HG02973 (cell line): ENCODE measurements around the gene TMEM141.

ENCODE experiments used
- ATAC-seq: cut with Tn5 transposase; IDR thresholded peaks from one replicate; pipeline ENCODE4 v1.9.1; 2021; ENCODE audit warnings: moderate library complexity; ENCODE audit not compliant: unreplicated experiment

TMEM141 gene

DNA sequence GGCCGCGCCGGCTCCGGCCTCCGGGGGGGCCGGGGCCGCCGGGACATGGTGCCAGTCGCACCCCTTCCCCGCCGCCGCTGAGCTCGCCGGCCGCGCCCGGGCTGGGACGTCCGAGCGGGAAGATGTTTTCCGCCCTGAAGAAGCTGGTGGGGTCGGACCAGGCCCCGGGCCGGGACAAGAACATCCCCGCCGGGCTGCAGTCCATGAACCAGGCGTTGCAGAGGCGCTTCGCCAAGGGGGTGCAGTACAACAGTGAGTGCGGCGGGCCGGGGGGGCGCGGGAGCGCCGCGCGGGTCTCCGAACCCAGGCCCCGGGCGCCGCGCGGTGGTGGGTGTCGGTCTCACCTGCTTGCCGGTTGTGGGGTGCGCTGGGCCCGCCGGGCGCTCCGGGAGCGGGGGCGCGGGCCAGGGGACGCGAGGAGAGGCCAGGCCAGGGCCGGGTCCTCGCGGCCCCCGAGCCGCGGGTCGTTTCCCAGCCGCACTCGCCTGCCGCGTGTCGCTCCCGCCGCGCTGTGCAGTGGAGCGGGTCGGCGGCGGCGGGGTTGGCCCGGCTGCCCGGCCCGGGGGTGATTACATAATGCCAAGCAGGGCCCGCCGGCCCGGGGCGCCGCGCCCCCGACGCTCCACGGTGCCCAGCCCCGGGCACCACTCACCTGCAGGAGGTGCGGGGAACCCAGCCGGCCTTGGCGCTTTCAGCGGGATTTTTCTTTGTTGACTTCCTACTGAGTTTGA is 17.1 kb downstream of the TMEM141 start:
- peak; percentile 24 for ATAC-seq

DNA sequence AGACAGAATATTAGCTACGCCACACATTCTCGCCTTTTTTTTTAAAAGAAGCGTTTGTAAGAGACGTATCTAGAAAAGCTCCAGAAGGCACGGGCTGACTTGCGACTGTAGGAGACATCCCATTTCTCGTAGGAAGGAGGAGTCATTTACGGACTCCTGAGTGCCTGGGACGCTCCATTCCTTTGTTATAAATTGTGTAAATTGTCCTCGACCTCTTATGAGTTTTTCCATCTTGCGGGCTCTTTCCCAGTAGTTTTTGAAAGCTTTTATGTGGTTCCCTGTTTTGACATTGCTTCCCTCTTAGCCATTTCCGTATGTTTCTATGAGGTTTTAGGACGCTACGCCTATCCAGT is 17.6 kb downstream of the TMEM141 start:
- no peak for ATAC-seq

DNA sequence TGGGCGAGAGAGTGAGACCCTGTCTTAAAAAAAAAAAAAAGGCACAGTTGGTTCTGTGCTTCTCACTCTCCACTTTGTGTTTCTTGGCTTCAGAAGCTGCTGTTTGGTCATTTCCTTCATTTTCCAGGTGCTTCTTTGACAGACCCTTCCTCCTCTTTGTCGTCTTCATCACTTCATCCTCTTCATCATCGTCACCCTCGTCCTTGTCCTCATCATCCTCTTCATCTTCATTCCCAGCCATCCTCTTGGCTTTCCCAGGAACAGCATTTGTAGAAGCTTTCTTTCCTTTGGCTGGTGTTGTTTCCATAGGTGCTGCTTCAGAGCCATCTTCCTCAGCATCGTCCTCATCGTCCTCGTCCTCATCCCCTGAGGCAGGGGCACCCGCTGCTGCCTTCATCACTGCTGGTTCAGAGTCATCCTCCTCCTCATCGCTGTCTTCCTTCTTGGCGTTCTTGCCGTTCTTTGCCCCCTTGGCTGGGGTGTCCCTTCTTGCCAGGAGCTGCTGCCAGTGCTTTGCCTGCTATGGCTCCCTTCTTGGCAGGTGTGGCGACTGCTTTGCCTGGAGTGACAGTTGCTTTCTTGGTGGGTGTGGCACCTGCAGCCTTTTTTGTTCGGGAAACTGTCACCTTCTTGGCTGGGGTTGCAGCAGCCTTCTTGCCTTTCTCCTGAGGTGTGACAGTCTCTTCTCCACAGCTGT is 23.7 kb downstream of the TMEM141 start:
- no peak for ATAC-seq

DNA sequence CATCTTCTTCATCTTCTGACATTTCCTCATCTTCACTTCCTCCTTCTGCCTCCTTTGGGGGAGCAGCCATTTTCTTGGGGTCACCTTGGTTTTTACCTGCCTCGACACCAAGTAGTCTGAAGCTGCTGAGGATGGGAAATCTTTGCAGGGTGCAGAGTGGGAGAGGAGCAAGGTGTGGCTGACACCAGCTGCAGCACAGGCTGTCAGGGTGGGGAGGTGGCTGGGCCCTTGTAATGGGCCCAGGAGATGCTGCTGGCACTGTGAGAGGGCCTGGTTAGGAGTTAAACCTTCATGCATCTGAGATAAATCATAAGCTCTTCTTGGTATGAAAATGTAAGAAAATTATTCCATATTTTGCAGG is 24.3 kb downstream of the TMEM141 start:
- ATAC-seq, result no peak

DNA sequence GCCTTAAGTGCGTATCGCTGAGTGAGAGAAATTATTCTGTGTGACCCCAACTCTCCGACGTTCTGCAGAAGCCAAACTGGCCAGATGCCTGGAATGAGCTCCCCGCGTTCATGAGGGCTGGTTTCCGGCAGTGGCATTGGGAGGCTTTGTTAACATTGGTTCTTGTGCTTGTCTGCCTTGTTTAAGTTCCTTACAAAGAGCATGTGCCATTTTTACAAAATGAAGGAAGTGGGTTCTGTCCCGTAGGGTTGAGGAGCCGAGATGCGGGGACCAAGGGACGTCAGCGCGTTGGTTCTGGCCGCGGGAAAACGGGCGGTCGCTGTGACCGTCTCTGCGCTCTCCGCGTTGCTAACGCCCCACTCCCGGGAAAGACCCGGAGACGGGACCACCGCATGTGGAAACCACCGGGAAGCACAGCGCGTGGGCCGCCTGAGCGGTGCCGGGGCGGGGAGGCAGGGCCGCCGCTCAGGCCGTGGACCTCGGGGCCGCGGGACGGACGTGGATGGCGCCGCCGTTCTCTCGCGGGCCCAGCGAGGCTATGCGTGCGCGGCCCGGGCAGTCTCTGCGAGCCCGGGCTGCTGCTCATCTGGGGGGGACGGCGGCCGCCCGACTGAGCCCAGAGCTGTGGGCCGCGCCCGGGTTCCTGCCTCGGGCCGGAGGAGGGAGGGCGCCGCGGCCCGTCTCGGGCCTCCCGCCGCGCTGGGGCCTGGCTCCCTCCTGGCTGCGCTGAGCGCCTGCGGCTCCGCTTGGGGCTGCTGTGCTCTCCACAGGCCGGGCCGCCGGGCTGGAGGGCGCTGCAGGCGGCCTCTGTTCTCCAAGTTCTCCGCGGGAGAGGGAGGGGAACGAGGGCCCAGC is 30.1 kb downstream of the TMEM141 start:
- ATAC-seq, result no peak

DNA sequence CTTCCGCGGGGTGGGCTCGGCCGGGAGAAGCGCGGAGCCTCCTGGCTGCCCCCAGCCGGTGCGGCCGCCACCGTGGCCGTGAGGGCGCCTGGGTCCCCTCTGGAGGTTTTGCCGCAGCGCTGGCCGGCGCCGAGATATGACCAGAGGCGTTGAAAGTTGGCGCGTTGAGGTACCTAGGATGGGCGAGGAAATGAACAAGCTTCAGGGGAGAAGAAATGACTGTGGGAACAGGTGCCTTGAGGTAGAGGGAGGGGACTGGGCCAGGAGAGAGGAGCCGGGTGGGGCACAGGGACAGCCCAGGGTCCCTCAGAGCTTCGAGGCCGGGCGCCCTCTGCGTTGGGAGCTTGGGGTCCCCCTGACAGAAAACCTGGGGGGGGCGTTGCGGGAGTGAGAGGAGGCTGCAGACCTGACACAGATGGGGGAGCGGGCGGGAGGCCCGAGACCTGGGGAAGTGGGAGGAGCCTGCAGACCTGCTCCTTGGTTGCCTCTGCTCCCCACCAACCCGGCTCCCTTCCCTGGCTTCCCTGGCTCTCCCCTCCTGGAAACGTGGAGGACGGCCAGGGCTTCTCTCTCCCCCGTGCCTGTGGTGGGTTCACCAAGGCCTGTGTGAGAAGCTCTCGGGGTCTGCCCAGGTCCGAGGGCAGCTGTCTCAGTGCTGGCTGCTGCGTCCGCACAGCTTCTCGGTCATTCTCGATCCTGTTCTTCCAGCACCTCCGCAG is 30.8 kb downstream of the TMEM141 start:
- no peak for ATAC-seq

DNA sequence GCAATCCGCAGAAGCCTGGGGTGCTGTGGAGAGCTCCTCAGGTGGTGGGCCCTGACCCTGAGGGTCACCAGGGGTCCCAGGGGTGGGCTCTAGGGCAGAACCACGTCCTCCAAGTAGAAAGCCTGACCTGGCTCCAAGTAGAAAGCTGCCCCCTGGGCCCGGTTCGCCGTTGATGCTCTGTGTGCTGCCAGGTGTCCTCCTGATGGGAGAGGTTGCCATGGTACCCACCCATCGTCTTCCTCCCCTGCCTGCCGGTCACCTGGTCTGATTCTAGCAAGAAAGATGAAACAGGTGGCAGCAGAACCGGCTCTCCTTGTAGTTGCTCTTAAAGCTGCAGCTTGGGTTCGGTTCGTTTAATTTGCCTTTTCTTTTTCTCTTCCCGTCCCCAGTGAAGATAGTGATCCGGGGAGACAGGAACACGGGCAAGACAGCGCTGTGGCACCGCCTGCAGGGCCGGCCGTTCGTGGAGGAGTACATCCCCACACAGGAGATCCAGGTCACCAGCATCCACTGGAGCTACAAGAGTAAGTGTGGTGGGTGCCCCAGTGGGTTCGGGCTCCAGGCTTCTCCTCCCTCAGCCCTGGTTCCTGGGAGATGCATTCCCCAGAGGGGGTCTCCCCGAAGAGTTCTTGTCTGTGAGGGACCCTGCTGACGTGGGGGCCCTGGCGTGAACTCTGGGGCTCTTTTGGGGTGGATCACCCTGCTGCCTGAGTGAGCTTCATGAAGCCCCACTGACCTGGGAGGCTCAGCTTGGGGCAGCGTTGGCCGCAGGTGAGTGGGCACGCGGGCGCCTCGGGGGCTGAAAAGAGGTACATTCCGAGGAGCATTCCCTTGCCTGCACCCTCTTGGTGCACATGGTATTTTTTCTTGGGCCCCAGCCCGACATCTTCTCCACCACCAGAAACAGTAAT is 32.2 kb downstream of the TMEM141 start:
- ATAC-seq, result no peak

DNA sequence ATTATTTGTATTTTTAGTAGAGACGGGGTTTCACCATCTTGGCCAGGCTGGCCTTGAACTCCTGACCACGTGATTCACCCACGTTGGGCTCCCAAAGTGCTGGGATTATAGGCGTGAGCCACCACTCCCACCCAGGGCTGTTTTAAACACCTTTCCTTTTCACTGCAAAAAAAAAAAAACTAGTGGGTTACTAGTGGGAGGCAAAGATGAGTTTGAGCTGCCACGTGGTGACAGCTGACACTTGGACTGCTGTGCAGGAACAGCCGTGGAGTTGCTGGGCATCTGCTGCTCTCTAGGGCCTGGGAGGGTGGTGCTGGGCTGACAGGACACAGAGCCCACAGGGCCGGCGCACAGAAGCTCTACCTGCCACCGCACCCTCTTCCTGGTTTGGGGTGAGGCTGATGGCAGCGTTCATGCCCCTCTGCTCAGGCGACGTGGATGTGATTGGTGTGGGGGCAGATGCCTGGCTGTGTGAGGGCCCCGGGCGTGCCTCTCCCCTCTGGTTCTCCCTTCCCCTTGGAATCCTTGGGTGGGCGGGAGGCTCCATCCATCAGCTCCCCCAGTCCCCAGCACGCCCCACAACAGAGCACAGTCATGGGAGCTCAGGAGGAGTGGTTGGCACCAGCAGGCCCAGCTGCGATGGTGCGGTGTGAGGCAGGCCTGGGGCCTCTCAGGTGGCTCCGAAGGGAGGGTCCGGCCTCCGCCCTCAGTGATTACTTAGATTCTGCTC is 33.5 kb downstream of the TMEM141 start:
- no peak for ATAC-seq

DNA sequence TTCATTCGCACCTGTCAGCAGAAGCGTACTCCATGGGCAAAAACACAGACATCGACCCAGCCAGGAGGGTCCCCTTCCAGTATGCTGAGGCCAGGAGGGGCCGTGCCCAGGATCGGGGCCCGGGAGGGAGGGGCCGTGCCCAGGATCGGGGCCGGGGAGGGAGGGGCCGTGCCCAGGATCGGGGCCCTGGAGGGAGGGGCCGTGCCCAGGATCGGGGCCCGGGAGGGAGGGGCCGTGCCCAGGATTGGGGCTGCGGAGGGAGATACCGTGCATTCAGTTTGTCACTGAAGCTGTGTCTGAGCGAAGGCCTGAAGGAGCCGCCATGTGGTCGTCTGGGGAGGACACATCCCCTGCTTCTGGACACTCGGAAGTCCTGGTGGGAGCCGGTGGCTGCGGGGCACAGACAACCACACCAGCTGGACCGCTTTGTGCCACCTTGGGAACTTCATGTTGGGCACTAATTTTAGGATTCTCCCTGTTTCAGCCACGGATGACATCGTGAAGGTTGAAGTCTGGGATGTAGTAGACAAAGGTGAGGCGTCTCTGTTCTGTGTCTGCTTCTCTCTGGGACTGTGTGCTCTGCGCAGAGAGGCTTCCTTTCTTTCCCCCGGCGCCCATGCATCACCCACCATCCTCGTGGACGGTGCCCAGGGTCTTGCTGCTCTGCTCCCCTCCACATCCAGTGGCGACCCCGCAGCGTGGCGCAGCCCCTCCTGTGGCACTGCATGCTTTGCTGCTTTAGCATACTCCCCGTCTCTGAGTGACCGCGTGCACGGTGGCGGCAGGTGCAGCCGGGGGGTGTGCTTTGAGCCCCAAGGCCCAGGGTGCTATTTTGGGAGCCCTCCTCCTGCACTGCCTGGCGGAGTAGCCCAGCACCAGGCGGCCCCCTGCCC is 34.4 kb downstream of the TMEM141 start:
- ATAC-seq, result no peak

DNA sequence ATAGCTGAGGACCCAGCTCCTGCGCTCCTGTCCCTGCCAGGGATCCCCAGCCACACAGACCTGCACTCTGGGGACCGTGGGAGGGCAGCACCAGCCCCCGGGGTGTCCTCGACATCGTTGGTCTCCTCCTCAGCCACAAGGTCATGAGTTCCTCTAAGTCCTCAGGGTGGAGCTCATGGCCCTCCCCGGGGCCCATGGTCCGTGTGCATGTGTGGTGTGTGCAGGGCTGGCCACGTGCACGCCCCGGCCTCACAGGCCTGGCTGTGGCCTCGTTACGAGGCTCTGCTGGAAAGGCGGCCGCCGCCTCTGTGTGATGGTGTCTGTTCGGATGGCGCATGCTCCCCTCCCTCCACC is 35.0 kb downstream of the TMEM141 start:
- no peak for ATAC-seq

DNA sequence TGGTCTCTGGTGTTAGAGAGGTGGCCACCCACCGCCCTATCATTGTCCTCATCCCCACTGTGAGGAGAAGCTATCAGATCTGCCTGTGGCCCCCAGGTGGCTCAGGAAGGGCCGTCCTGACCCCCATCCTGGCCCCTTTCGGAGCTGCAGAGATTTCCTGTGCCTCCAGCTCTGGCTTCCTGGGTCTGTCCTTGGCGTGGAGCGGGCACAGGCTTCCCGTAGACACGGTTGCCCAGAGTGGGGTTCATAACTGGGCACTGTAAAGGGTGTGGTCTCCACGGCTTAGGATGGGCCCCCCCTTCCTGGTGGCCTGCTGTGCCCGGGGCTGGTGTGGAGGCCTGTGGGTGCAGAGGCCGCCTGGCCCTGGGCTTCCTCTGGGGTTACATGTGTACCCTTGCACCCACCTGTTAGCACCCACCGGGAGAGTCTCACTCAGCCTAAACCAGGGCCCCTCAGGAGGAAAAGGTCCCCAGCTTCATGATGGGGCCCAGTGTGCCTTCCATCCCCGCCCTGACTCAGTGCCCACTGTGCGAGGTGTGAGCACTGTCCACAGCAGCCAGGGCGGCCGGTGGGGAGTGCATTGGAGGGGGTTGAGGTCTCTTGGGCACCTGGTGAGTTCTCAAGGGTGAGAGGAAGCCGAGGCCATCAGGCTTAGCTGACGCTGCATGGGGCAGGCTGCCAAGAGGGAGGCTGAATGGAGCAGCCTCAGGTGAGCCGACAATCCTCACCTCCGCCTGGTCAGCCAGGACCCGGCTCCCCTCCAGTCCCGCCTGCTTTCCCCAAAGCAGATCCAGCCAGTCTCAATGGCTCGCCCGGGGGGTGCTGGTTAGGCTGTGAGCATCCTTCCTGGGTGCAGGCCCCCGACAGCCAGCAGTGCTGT is 35.8 kb downstream of the TMEM141 start:
- ATAC-seq, result no peak

DNA sequence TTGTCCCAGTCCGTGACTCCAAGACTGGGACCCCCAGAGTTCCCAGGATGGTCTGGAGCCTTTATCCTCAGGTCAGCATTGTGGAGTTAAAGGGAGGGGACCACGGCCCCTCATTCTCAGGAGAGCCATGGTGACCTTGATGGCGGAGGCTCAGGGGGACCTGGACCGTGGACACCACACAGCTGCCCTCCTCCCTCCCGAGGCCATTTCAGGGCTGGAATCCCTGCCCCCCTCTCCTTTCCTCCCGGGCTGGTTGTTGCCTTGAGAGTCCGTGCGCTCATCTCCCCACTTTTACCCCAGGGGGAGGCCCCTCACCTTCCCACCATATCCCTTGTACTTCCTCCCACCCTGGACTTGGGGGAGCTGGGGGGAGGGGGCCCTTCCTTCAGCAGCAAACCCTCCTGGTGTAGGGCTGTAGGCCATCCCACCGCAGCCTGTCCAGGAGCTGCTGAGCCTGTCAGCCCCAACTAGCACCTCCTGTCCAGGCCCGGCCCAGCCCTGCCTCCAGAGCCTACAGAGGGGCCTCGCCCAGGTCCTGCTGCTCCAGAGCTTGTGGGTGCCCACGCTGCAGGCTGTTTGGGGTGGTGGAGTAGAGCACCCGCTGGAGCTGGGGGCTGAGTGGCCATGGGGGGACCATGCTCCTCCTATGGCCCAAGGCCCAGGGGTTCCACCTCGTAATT is 36.8 kb downstream of the TMEM141 start:
- ATAC-seq, result no peak

DNA sequence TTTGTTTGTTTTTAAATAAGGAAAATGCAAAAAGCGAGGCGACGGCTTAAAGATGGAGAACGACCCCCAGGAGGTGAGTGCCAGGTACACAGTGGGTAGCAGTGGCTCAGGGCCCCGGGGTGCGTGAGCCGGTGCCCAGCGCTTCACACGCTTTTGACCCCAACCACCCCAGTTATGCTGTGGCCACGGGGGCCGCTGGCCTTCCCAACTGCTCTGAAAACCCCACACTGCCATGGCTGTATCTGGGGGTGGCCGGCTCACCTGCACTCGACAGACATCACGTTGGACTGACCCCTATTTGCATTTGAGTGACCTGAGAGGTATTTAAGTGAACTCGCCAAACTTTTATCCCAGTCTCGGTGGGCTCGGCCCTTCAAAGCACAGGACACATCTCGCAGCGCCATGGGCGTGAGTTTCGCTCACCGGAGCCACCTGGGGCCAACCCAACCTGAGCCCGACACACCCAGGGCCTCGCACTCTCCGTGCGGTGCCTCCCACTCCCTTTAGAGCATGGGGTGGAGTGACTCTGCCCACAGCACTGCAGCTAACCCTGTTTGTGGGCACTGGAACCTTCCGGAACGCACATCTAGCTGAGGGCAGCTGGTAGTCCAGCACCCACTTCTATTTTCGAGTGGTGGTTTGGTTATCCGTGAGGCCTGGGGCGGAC is 37.5 kb downstream of the TMEM141 start:
- no peak for ATAC-seq

DNA sequence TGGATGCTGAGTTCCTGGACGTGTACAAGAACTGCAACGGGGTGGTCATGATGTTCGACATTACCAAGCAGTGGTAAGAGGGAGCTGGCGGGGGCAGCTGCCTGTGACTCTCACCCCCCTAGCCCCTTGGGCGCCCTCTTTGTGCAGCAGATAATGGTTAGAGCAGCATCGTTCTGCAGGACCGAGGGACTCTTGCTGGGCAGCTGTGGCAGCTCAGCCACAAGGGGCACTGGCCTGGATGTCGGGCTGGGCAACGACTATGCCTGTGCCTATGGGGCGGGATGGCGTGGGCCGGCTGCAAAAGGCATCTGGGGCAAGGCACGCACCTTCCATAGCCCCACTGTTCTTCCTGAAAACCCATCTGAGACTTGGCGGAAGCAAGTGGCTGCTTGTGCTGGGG is 38.3 kb downstream of the TMEM141 start:
- ATAC-seq, result no peak

DNA sequence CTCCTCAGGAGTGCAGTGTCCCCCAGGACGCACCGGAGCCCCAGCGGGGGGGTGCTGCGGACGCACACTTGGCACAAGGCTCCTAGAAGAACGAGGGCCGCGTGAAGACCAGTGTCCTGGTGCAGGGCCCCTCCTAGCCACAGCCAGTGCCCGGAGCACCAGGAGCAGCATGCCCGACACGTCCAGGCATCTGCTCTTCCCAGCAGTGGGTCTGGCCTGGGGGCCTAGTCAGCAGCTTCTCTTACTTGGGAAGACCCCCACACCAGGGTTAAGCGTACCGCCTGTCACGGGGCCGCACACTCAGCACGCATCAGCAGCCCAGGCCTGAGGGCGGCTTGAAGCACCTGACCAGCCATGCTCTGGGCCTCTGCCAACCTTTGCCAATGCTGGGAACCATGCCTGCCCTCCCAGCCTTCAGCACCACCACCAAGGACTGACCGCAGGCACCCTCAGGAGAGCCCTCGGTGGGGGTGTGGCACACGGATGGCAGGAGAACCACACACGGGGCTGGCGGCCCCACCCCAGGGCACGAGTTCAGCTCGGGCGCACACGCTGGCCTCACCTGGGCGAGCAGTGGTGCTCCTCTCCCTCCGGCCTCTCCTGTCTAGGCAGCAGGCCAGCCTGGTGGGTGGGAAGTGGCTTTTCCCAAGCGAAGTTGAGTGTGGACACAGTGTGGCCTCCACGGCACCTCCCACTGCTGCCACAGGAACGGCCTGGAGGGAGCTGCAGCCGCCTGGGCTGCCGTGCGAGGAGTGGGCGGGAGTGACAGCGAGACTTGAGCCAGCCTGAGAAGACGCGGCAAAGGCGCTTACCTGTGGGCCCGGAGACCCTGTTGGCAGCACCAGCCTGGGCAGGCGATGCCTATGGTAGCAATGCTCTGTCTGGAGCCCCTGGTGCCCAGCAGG is 39.1 kb downstream of the TMEM141 start:
- ATAC-seq, result no peak
